HFF-Myc (cell line): Measurements from ENCODE around the gene STX4.

Experiments
- DNase-seq: peaks from one replicate; pipeline ENCODE4 v3.0.0-alpha.2; 2011; ENCODE audit warnings: low read depth; ENCODE audit errors: extremely low read depth
- H3K4me3 ChIP-seq: replicated peaks from 2 replicates; pipeline ENCODE4 v1.5.1; 2011; ENCODE audit warnings: low read depth, mild to moderate bottlenecking, control low read depth, low read length
- CTCF ChIP-seq: IDR thresholded peaks from 2 replicates; pipeline ENCODE4 v1.5.1; 2012; ENCODE audit warnings: mild to moderate bottlenecking, low read depth, low read length, control low read depth; ENCODE audit errors: missing control alignments

The STX4 gene

DNA sequence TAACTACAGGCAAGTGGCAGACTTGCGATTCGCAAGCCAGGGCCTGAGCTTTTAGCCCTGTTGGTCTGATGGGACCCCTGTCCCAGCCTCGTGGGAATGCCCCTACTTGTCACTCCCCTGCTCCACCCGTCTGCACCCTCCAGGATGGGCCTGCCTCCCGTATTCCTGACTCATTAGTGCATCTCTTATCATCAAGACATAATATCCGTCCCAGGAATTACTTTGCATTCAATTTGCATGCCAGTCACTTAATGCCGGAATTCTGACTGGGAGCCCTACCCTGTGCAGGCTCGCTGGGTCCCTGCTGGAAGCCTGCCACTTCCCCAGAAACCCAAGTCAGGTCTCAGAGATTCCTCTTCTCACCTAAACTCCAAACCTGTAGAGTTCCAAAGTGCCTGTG lies 52.1 kb downstream of the STX4 start:
- DNase-seq, result no peak
- no peak for TF ChIP-seq CTCF
- no peak overlapping the region for H3K4me3 ChIP-seq

DNA sequence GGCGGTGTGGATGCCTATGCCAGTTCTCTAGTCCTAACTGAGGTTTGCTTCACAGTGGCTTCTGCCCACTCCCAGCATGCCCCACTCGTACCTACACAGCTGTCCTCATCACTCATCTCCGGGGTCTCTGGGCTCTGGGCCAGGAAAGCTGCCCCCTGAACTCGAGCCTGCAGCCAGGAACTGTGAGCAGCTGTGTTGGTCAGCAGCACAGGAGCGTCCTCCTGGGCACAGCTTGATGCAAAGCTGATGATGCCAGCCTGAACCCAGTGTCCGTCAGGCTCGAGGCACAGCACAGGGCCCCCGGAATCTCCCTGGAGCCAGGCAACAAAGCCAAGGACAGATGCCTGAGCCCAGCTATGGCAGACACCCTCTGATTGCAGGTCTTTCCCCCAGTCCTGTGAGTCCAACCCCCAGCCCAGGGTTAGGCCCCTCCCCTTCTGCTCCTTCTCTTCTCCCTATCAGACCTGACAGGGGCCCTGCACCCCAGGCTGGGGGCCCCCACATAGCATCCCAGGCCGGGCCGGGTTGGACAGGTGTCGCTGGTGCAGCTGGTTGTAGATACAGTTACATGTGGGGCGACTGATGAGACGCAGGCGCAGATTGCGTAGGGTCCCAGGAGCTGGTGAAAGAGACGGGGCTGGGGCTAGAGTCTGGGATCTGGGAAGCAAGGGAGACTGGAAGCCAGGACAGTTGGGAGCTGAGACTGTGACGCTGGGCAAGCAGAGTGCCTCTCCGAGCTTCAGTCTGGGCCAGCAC lies 52.7 kb downstream of the STX4 start:
- no peak for DNase-seq
- H3K4me3 ChIP-seq, result no peak overlapping the region

DNA sequence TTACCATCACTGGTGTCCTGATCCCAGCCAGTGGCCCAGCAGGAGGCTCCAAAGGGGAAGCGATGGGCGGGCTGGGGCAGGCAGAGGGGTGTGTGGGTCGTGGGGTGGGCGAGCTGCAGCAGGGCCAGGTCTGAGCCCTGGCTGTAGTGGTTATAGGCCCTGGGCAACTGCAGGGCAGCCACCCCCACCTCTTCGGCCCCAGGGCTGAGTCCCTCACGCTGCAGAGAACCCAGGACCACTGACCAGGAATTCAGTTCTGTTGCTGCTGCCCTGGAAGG lies 53.2 kb downstream of the STX4 start:
- no peak for DNase-seq
- TF ChIP-seq CTCF, result no peak
- no peak overlapping the region for H3K4me3 ChIP-seq

More for the DNA sequence above, 52.7 kb downstream of the STX4 start:
- no peak for TF ChIP-seq CTCF

GRCh38 chr16:31087481-31087880 lies 54.1 kb downstream of the STX4 start:
- DNase-seq, result no peak
- TF ChIP-seq CTCF, result no peak
- H3K4me3 ChIP-seq, result no peak overlapping the region

- H3K4me3 ChIP-seq, result no peak overlapping the region
- no peak for TF ChIP-seq CTCF
- no peak for DNase-seq
Measured at GRCh38 chr16:31087971-31088370, 54.6 kb downstream of the STX4 start.

GRCh38 chr16:31088459-31089183 lies 55.3 kb downstream of the STX4 start, which contains the start of gene PRSS53:
Gene PRSS53 (minus strand): TSS chr16:31088943. CDS start chr16:31088809, 134 bp downstream.
- no peak within 1 kb of the TSS for H3K4me3 ChIP-seq
- TF ChIP-seq CTCF, result no peak
- no peak for DNase-seq
